Measurements from ENCODE around the gene STK10.

DNA sequence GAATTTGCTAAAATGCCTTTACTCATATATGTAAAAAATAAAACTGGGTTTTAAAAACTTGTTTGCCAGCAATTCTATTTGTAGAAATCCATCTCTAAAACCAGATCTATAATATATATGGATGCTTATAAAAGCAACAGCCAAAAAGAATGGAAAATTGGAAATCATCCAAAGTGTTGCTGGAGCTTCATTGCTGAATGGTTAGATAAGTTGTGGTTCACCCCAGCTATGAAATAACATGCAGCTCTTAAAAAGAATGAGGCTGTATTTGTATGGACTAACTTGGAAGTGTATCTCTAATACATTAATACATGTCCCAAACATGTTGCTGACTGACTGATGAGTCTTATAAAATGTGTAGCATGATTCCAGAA is 76.2 kb downstream of the STK10 start:
- TF ChIP-seq, protein P1, sequence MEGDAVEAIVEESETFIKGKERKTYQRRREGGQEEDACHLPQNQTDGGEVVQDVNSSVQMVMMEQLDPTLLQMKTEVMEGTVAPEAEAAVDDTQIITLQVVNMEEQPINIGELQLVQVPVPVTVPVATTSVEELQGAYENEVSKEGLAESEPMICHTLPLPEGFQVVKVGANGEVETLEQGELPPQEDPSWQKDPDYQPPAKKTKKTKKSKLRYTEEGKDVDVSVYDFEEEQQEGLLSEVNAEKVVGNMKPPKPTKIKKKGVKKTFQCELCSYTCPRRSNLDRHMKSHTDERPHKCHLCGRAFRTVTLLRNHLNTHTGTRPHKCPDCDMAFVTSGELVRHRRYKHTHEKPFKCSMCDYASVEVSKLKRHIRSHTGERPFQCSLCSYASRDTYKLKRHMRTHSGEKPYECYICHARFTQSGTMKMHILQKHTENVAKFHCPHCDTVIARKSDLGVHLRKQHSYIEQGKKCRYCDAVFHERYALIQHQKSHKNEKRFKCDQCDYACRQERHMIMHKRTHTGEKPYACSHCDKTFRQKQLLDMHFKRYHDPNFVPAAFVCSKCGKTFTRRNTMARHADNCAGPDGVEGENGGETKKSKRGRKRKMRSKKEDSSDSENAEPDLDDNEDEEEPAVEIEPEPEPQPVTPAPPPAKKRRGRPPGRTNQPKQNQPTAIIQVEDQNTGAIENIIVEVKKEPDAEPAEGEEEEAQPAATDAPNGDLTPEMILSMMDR (IDR thresholded peaks at IDR 0.05 in 4 of 5, conservative IDR thresholded peaks at IDR 0.05 in 1 of 5) = no peak
- no peak for TF ChIP-seq POLR2A (IDR thresholded peaks at IDR 0.05)
